ENCODE results near the gene MYOZ1. TPM values are rescaled to one million over a fixed set of nuclear protein-coding genes. Genes with fewer than 3 reads are reported as not detected.

The MYOZ1 gene
- total RNA-seq, 1 experiment from 2014 or later = not detected

GRCh38 chr10:73601486-73601921 is 39.8 kb downstream of the MYOZ1 start:
- in situ Hi-C loops (cut with HindIII; ENCODE audit: low pct_unique_long_range_greater_than_20kb, low sequenced_read_pairs) = no loop called here
- Histone ChIP-seq H3K27me3 (ENCODE audit: control insufficient read depth, insufficient read depth, low read length) (no peaks in the 10 kb centered on the region), H3K27ac (ENCODE audit: low read length) (peak overlapping the region; percentile 12; the same call in 1 of the 2 replicates), H3K4me1 (ENCODE audit: control insufficient read depth, insufficient read depth, low read length) (peaks cover 8% of the 10 kb centered on the region; the same call in 1 of the 2 replicates), H3K9me3 (ENCODE audit: control insufficient read depth, insufficient read depth, low read depth, low read length) (no peaks in the 10 kb centered on the region), H3K36me3 (ENCODE audit: control insufficient read depth, insufficient read depth, low read length) (no peaks in the 10 kb centered on the region), H3K4me3 (ENCODE audit: low read depth in 2 of 2, low read length in 2 of 2) (no peak overlapping the region)
- ATAC-seq (peak; percentile 68), DNase-seq (ENCODE audit: low read depth, low spot score) (no peak)
- TF ChIP-seq SIN3A (IDR thresholded peaks at IDR 0.05; ENCODE audit: borderline replicate concordance, insufficient read depth, low read depth, low read length) (no peak), CTCF (IDR thresholded peaks at IDR 0.05) (no peak), TCF7L2 (IDR thresholded peaks at IDR 0.05; ENCODE audit: low read depth, low read length) (no peak), REST (IDR thresholded peaks at IDR 0.05; ENCODE audit: insufficient read depth in 1 of 2, low read depth in 2 of 2, low read length in 1 of 2) (no peak), POLR2AphosphoS5 (IDR thresholded peaks at IDR 0.05; ENCODE audit: low read depth, low read length) (no peak)
- intact Hi-C loops (cut with micrococcal nuclease; ENCODE audit: unreplicated experiment) = no loop called here
- POLR2A ChIA-PET = interaction anchor here (0.6 to 1.4 kb wide), 2 partner anchors 10 to 94 kb away, joined by 5 to 10 read pairs; partner anchors contain the start of gene USP54
- CTCF ChIA-PET = no interaction called here
- BruUV-seq (replicated peaks) = no TSS peak

- TF ChIP-seq CTCF (IDR thresholded peaks at IDR 0.05) (no peak), SIN3A (IDR thresholded peaks at IDR 0.05; ENCODE audit: borderline replicate concordance, insufficient read depth, low read depth, low read length) (no peak), REST (IDR thresholded peaks at IDR 0.05; ENCODE audit: insufficient read depth in 1 of 2, low read depth in 2 of 2, low read length in 1 of 2) (no peak), TCF7L2 (IDR thresholded peaks at IDR 0.05; ENCODE audit: low read depth, low read length) (no peak), POLR2AphosphoS5 (IDR thresholded peaks at IDR 0.05; ENCODE audit: low read depth, low read length) (no peak)
- peaks cover 15% of the 10 kb centered on the region for H3K4me1 ChIP-seq (ENCODE audit: control insufficient read depth, insufficient read depth, low read length)
- no peaks in the 10 kb centered on the region for H3K36me3 ChIP-seq (ENCODE audit: control insufficient read depth, insufficient read depth, low read length)
- H3K27me3 ChIP-seq (ENCODE audit: control insufficient read depth, insufficient read depth, low read length) = no peaks in the 10 kb centered on the region
- DNase-seq (ENCODE audit: low read depth, low spot score) (no peak), ATAC-seq (no peak)
- no peak overlapping the region for H3K27ac ChIP-seq (ENCODE audit: low read length)
- intact Hi-C loops (cut with micrococcal nuclease; ENCODE audit: unreplicated experiment) (no loop called here), in situ Hi-C loops (cut with HindIII; ENCODE audit: low pct_unique_long_range_greater_than_20kb, low sequenced_read_pairs) (no loop called here)
- BruUV-seq (replicated peaks) = no TSS peak
- POLR2A ChIA-PET = interaction anchor here (0.6 kb wide), 1 partner anchor 29 kb away, joined by 7 read pairs; no protein-coding TSS in a partner anchor
- H3K4me3 ChIP-seq (ENCODE audit: low read depth in 2 of 2, low read length in 2 of 2) = no peak overlapping the region
- CTCF ChIA-PET = interaction anchor here (0.6 kb wide), 1 partner anchor 46 kb away, joined by 4 read pairs; no protein-coding TSS in a partner anchor
- no peaks in the 10 kb centered on the region for H3K9me3 ChIP-seq (ENCODE audit: control insufficient read depth, insufficient read depth, low read depth, low read length)
These were observed 43.9 kb downstream of the MYOZ1 start for GRCh38 chr10:73597346-73597745.

Data from Panc1 (cell line).